KG1 (cell line): ENCODE data around the gene JOSD1.
A peak's percentile ranks its signal among the peaks of the same experiment; 100 is the strongest.
"Not testable (repeated sequence)": the region's sequence is repeated elsewhere in the genome, so short reads cannot be mapped to it uniquely, and the experiment has no call there.

ENCODE experiments used
- DNase-seq: peaks from one replicate; lab custom pipeline; 2025; lab: John Stamatoyannopoulos, UW

JOSD1 gene

DNA sequence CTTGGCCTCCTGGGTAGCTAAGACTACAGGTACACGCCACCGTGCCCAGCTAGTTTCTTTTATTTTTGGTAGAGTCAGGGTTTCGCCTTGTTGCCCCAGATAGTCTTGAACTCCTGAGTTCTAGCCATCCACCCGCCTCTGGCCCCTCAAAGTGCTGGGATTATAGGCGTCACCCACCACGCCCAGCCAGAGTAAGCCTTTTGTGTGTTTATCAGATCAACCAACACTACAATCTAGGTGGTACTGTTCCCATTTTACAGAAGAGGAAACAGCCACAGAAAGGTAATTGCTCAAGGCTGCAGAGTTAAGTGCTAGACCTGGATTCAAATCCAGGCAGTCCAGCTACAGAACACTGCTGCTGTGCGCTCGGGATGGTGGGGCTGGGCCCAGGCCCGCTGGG lies 15.8 kb downstream of the JOSD1 start:
- no peak for DNase-seq

DNA sequence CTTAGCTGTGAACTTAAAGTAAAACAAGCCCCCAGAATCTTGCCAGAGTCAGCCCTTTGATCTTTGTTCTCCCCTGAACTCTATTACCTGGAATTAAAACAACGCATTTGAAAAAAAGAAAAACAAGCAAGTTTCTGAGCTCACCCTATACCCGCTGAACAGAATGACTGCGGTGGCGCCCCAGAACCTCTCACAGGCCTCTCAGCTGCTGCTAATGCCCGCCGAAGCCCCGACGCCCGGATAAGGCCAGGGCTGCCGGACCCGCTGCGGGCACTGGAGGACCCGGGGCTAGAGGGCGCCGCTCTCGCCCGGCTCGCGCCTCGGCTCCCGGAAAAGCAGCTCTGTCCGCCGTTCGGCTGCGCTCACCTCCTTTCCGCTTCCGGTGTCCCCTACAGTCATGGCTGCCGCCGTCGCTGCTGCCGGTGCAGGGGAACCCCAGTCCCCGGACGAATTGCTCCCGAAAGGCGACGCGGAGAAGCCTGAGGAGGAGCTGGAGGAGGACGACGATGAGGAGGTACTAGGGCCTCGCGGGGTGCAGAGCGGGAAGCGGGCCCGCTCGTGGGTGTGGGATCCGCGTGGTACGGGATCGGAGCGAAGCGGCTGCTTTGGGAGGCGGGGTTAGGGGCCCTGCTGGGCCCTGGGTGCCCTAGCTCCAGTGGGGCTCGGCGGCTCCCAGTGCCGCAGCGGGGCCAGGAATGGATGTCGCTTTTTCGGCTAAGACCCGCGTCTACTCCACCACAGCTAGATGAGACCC lies 19.0 kb downstream of the JOSD1 start, which contains the start of gene TOMM22:
TOMM22 (plus strand) TSS at position 376 of the 754 bp plus-strand sequence; CDS start at position 398, 22 bp downstream.
- peak; percentile 89 for DNase-seq

DNA sequence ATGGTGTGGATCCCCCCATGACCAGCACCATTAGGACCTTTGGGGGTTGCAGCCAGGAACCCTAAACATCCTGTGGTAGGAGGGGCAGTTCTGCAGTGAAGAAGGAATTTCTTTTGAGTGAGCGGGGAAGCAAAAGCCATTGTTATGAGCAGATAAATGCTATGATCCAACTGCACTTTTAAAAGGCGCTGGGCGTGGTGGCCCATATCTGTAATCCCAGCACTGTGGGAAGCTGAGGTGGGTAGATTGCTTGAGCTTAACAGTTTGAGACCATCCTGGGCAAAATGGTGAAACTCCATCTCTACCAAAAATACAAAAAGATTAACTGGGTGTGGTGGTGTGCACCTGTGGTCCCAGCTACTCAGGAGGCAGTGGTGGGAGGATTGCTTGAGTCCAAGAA lies 24.9 kb downstream of the JOSD1 start:
- DNase-seq: no peak

DNA sequence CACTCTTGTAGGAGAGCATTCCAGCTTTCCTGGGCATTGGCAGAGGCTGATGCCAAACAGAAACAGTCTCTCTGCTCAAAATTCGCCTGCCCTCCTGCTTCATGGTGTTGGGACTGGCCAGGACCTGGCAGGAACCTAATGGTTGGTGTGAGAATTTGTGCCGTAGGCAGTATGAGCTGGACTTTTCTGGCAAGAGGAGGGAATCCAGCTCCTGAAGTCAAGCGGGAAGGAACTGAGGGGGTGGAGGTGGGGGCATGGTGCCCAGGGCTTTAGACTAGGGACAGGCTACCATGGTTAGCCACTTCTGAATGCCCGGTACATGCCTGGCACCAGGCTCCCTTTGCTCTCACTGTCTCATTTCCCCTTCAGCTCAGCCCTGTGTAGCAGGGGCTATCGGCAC lies 25.9 kb downstream of the JOSD1 start:
- no peak for DNase-seq

DNA sequence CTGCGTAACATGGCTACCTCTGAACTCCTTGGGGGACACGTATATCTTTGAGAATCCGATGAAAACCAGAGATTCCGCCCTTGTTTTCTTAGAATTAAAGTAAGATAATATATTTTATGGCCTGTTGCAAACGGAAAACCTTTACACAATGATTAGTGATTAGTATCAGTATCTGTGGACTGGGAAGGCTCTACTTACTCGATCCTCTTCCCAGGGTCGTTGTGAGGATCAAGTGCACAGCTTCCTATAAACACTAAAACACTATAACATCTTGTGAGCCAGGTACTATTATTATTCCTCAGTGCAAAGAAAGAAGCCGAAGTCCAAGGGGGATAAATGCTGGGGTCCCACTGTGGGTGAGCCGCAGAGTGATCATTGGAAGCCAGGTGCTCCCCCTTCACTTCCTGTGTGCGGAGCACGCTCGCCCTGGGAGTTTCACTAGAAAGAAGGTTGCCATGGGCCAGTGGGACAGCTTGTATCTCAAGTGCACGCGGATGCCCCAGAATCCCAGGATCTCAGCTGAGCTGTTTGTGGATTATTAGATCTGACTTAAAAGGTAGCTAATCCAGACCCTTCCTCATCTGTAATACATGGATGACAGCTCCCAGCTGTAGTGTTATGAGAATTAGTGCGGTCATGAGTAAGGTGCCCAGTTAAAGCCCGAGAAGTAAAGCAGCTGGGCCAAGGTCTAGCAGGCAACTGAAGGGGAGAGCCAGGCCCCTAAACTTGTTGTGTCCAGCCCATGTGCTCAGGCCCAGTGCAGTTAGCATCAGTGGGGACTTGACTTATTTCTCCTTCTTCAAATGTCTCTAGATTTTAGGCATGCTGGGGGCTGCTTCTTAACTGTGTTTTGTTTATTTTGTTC lies 43.5 kb downstream of the JOSD1 start:
- peak; percentile 2 for DNase-seq

DNA sequence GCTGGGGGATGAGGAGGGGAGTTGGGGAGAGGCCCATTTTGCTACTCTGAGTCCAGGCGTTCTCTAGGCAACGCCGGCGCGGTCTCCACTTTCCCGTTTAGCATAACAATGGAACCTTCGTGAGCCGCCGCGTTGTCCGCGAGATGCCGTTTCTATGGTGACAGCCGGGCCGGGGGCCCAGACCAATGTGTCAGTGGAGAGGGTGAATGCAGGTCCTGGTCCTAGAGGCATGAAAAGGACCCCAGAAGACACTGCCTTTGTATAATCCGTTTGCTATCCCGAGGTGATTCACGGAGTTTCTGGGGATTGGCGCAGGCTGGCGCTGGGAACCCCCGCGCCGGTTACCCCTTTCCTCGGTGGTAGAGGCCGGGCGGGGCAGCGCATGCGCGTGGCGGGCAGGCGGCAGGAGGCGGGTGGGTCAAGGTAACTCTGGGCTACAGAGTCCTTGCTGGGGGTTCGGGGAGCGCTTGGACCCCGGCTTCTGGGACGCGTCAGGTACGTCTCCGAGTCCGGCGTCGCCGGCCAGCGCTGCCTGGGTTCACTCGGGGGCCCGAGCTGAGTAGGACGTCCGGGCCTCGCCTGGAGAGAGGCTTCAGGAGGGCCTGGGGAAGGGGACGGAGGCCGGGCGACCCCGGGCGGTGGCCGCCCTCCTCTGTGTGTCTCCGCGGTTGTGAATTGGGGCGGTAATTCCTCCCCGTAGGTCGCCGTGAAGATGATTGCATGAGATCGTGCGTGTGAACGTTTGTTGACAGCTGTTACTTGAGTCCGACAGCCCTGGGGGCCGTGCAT lies 44.3 kb downstream of the JOSD1 start, which contains the start of the genes CBY1 and FAM227A:
CBY1 (plus strand) TSS at position 383 of the 789 bp plus-strand sequence. CDS start 11,417 bp downstream, outside the sequence.
FAM227A (minus strand) TSS at position 137 of the 789 bp plus-strand sequence. CDS start 6,224 bp downstream, outside the sequence.
- DNase-seq: peak; percentile 85

DNA sequence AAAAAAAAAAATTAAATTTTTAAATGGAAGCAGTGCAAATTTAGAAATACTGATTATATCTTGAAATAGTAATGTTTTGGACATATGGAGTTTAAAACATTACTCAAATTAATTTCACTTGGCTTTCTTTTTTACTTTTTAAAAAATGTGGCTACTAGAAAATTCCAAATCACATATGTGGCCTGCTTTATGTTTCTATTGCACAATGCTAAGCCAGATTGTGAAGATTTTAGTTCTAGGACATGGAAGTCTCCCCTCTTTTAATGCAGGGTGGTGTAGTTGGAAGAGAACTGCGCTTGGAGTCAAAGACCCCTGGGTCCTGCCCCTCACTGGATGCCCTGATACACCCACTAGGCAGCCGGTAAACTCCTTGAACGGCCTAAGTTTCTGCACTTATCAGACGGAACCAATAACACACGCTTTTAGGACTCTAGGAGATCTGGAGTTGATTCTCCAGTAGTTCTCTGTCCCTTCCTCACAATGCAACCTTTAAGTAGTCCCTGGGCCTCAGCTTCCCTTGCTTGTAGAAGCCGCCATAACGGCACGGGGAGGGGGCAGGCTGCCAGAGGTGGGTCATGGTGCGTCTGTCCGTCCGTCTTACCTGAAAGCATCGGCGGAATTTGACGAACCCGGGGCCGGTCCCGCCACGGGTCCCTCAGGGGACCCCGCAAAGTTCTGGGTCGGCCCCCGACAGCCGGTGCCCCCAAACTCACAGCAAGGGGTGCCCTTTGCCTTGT lies 45.1 kb downstream of the JOSD1 start:
- no peak for DNase-seq

DNA sequence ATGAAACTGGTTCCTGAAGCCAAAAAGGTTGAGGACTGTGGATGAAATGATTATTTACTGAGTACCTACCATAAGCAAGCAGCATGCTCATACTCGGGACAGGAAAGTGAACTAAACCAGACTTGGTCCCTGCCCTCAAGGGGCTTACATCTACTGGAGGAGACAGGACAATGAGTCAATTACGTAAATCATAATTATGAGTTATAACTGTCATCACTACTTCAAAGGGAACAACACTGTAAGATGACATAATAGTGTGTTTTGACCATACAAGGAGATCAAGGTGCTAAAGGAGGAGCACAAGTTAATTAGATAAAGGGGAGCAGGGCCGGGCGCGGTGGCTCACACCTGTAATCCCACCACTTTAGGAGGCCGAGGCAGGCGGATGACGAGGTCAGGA lies 47.0 kb downstream of the JOSD1 start:
- DNase-seq: no peak

DNA sequence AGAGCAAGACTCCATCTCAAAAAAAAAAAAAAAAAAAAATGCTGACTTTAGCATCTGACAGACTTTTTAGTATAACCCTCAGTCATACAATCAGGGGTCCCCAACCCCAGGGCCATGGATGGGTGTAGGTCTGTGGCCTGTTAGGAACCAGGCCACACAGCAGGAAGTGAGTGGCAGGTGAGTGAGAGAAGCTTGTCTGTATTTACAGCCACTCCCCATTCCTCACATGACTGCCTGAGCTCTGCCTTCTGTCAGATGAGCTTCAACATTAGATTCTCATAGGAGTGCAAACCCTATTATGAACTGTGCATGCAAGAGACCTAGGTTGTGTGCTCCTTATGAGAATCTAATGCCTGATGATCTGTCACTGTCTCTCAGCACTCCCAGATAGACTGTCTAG lies 47.9 kb downstream of the JOSD1 start:
- no peak for DNase-seq

DNA sequence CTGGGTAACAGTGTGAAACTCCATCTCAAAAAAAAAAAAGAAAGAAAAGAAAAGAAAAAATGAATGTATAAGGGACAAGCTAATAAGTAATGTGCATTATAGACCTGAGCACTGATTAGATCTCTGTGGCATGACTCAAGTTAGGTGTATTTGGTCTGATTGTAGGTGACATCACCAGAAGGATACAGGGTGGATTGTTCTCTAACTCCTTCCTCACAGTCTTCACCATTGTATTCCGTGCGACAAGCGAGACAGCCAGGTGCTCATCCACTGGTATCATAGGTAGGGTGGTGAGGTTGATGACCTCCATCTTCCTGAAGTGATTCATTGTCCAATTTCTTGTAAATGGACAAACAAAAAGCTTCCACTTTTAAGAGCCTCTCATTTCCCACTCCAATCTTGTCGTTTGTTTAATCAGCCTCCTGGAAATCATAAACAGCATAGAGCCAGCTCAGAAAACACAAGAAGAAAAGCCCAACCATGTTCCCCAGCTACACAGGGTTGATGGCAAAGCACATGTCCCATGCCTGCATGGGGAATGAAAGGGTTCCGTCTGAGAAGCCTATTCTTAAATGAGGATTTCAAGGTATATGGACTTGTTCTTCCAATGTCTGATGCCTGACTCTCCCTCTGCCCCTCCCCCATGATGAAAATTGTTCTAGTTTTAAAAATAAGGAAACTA lies 50.8 kb downstream of the JOSD1 start:
- DNase-seq: no peak

DNA sequence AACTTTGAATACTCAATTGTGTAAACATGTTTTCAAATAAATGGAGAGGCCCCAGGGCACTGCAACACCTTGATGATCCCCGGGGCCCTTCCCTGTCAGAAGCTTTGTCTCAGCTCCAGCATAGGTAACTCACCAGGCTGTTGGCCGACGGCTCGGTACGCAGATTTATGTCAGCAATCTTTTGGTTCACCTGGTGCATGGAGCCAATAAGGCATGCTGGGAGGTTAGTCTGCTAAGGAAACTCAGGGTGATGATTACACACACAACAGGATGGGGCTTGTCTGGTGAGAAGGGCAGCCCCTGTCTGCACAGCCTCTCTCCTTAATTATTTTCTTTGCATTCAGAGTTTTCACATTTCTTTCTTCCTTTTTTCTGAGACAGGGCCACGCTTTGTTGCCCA lies 55.3 kb downstream of the JOSD1 start:
- DNase-seq: no peak

DNA sequence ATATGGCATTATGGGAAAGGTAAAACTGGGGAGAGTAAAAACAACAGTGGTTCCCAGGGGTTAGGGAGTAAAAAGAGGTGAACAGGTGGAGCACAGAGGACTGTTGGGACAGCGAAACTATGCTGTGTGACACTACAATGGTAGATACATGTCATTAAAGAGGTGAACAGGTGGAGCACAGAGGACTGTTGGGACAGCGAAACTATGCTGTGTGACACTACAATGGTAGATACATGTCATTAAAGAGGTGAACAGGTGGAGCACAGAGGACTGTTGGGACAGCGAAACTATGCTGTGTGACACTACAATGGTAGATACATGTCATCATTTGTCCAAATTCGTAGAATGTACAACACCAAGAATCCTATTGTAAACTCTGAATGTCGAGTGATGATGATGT lies 56.5 kb downstream of the JOSD1 start:
- not testable (repeated sequence) for DNase-seq

DNA sequence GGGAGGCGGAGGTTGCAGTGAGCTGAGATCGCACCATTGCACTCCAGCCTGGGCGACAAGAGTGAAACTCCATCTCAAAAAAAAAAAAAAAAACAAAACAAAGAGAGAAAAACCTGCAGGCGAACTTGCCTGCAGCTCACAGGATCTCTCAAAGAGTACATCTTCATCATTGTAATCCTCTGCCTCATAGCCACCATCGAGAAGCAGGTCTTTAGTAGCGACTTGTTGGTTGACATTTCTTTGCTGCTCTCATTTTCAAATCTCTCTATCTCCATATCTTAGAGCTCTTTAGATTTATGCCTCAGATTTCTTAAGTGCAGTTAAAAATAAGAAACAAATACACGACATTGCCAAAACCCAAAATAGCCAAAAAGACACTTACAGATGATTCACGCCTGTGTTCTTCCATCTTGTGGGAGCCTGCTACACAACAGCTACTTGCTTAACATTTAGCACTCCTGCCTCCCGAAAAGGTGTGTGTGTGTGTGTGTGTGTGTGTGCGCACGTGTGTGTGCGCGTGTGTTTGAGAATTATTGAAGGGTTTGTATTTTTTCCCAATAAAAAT lies 59.2 kb downstream of the JOSD1 start:
- no peak for DNase-seq

DNA sequence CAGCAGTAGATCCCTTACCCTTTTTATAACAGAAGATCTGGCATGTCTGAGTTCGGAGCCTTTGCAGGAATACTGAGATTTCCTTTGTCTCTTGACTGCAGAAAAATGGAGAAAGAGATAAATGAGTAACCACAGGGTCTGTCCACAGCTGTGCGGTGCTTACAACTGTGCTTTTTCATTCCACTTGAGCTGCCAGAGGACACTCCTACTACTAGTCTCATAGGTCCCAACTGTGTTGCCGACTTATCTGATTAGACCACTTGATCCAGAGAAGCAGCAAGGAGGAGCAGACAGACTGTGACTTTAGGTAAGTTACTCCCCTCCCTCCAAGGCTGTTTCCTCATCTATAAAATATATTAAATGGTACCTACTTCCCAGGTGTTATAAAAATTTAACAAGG lies 62.0 kb downstream of the JOSD1 start:
- DNase-seq: no peak

DNA sequence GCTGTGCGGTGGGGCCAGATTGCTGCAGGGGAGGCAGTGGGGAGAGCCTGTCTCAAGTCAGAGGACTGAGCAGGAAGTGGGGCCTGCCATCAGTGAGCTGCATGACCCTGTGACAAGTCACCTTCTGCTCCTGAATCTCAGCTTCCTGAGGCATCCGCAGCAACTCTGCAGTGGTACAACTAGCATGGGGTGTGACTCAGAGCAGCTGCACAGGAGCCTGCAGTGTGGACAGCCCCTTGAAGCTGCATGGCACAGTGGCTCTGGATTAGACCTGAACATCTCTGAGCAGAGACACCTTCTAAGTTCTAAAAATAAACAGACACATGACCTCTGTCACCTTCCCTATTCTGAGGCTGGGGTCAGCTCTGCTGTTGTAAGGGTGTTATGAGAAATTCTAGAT lies 62.5 kb downstream of the JOSD1 start:
- DNase-seq: no peak
